ENCODE measurements around the gene AOPEP.

- TF ChIP-seq CTCF (IDR thresholded peaks at IDR 0.05), result no peak
- no peak for TF ChIP-seq EZH2 (IDR thresholded peaks at IDR 0.05)
Observed at GRCh38 chr9:94990897-94991561, 264.5 kb downstream of the AOPEP start.
